ENCODE measurements around the gene EHD1.

- no peak for TF ChIP-seq CTCF (optimal IDR thresholded peaks at IDR 0.05 in 1 of 3, IDR thresholded peaks at IDR 0.05 in 1 of 3, conservative IDR thresholded peaks at IDR 0.05 in 1 of 3; ENCODE audit: extremely low read depth in 1 of 3, insufficient read depth in 2 of 3, low read length in 3 of 3)
- TF ChIP-seq EZH2 (IDR thresholded peaks at IDR 0.05; ENCODE audit: low read length), result no peak
These were observed 18.6 kb downstream of the EHD1 start for GRCh38 chr11:64859542-64860414.
